Effector memory CD8-positive, alpha-beta T cell (primary cell): ENCODE measurements around the gene NUBP1.
A peak's percentile ranks its signal among the peaks of the same experiment; 100 is the strongest.
"Not testable (repeated sequence)": the region's sequence is repeated elsewhere in the genome, so short reads cannot be mapped to it uniquely, and the experiment has no call there.

Source experiments
- ATAC-seq: fragments of 150-1000 bp; cut with Tn5 transposase; replicated peaks from 2 replicates; pipeline ENCODE4 v1.10.0; 2021; ENCODE audit warnings: mild to moderate bottlenecking, moderate library complexity
- DNase-seq, 3 experiments: peaks; one replicate each; pipeline ENCODE4 v3.0.0; 2021
- H3K27ac Mint-ChIP-seq, 2 donors: one replicate each; pipeline ENCODE4 v1.8.0; 2022; ENCODE audit warnings: mild to moderate bottlenecking in 2 of 2, mixed read lengths in 2 of 2, moderate library complexity in 2 of 2
- H3K27me3 Mint-ChIP-seq, 2 donors: one replicate each; pipeline ENCODE4 v1.8.0; 2022; ENCODE audit warnings: mixed read lengths in 2 of 2
- H3K36me3 Mint-ChIP-seq: one replicate; pipeline ENCODE4 v1.8.0; 2022; ENCODE audit warnings: mild to moderate bottlenecking, moderate library complexity, mixed read lengths; ENCODE audit not compliant: insufficient read depth
- H3K4me1 Mint-ChIP-seq, 2 donors: one replicate each; pipeline ENCODE4 v1.8.0; 2022; ENCODE audit warnings: low read depth in 2 of 2, mixed read lengths in 2 of 2
- H3K4me3 Mint-ChIP-seq, 2 donors: one replicate each; pipeline ENCODE4 v1.8.0; 2022; ENCODE audit warnings: mild to moderate bottlenecking in 2 of 2, mixed read lengths in 2 of 2, moderate library complexity in 2 of 2
- H3K9me3 Mint-ChIP-seq, 2 donors: one replicate each; pipeline ENCODE4 v1.8.0; 2022; ENCODE audit warnings: mixed read lengths in 2 of 2

NUBP1 gene

DNA sequence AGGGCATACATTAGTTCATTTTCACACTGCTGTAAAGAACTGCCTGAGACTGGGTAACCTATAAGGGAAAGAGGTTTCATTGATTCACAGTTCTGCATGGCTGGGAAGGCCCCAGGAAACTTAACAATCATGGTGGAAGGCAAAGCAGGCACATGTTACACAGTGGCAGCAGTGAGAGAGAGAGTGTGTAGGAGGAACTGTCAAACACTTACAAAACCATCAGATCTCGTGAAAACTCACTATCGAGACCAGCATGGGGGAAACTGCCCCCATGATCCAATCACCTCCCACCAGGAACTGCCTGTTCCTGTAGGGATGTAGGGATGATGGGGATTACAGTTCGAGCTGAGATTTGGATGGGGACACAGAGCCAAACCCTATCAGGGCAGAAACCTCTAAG lies 17.2 kb downstream of the NUBP1 start:
- no peaks in the 10 kb centered on the region for H3K9me3 Mint-ChIP-seq
- no peak overlapping the region for H3K4me3 Mint-ChIP-seq
- H3K27me3 Mint-ChIP-seq, result no peaks in the 10 kb centered on the region
- ATAC-seq (no peak), DNase-seq (no peak)
- H3K4me1 Mint-ChIP-seq, result peaks cover 19 to 26% of the 10 kb centered on the region in 2 donors
- peak overlapping the region in 1 of 2 donors; percentile 29 for H3K27ac Mint-ChIP-seq
- H3K36me3 Mint-ChIP-seq, result peaks cover 70% of the 10 kb centered on the region

GRCh38 chr16:10761373-10761772 lies 17.7 kb downstream of the NUBP1 start:
- H3K27ac Mint-ChIP-seq, result peak overlapping the region in 1 of 2 donors; percentile 29
- H3K9me3 Mint-ChIP-seq, result no peaks in the 10 kb centered on the region
- no peak for DNase-seq
- peaks cover 25 to 31% of the 10 kb centered on the region in 2 donors for H3K4me1 Mint-ChIP-seq
- peaks cover 65% of the 10 kb centered on the region for H3K36me3 Mint-ChIP-seq
- no peak overlapping the region for H3K4me3 Mint-ChIP-seq
- H3K27me3 Mint-ChIP-seq, result no peaks in the 10 kb centered on the region
- no peak for ATAC-seq

DNA sequence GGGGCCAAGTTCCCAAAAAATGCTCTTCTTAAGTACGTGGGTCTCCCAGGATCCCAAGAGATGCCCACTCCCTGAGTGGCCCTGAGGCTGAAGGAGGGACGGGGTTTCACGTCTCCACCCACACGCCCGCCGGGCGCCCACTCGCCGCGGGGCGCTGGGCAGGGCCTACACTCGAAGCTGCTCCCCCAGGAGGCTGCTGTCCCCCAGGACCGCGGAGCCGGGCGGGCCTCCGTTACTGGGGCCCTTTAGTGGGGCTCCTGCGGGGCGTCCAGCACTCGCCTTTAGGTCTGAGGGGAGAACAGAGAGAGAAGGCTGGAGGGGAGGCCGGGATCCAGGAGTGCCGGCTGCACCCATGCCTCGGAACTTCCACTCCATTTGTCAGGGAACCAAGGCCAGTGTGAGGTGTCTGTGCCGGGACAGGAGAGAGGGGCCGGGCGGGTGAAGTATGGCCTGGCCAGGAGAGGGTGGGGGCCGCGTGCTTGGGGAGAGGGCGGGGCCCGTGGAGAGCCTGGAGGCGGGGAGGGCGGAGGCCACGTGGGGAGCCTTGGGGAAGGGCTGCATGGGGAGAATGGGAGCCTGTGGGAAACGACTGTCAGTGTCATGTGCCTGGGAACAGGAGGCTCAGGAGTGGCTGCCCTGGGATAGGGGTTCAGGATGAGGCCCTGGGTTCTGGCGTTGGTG lies 18.8 kb downstream of the NUBP1 start:
- Mint-ChIP-seq H3K4me1 (peaks cover 27 to 36% of the 10 kb centered on the region in 2 donors), H3K36me3 (peaks cover 55% of the 10 kb centered on the region), H3K27ac (peak overlapping the region in 1 of 2 donors; percentile 12), H3K4me3 (peak overlapping the region in 1 of 2 donors; percentile 41), H3K9me3 (no peaks in the 10 kb centered on the region), H3K27me3 (no peaks in the 10 kb centered on the region)
- ATAC-seq (no peak), DNase-seq (no peak)

- H3K36me3 Mint-ChIP-seq, result peaks cover 50% of the 10 kb centered on the region
- H3K4me3 Mint-ChIP-seq, result peak overlapping the region in 1 of 2 donors; percentile 48
- ATAC-seq (no peak), DNase-seq (no peak)
- H3K4me1 Mint-ChIP-seq, result peaks cover 27 to 40% of the 10 kb centered on the region in 2 donors
- H3K27ac Mint-ChIP-seq, result peak overlapping the region in 1 of 2 donors; percentile 49
- H3K9me3 Mint-ChIP-seq, result no peaks in the 10 kb centered on the region
- no peaks in the 10 kb centered on the region for H3K27me3 Mint-ChIP-seq
Observed at GRCh38 chr16:10763456-10763855, 19.8 kb downstream of the NUBP1 start.

DNA sequence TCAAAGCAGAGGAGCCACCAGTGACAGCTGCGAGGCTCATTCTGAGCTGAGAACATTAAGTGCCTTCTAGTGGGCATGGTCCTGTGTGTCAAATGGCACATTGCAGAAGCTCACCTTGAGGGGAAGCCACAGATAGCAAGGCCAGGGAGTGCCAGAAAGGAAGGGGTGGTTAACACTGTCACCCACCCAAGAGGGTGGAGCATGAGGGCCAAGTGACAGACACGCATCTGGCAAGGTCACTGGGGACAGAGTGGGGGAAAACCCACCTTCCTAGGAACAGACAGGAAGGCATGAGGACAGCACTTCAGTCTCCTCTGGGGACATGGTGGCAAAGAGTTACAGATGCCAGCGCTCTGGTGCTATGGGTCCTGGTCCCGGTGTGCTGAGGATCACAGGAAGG lies 22.1 kb downstream of the NUBP1 start:
- peak overlapping the region; percentile 59 for H3K4me3 Mint-ChIP-seq
- H3K4me1 Mint-ChIP-seq, result peaks cover 28 to 38% of the 10 kb centered on the region in 2 donors
- peak; percentile 96 for ATAC-seq
- H3K9me3 Mint-ChIP-seq, result no peaks in the 10 kb centered on the region
- DNase-seq, result peak; percentile 47 to 60 (median 58)
- H3K27ac Mint-ChIP-seq, result peak overlapping the region; percentile 95 to 97
- peaks cover 28% of the 10 kb centered on the region for H3K36me3 Mint-ChIP-seq
- no peaks in the 10 kb centered on the region for H3K27me3 Mint-ChIP-seq

- H3K4me1 Mint-ChIP-seq, result peaks cover 33 to 42% of the 10 kb centered on the region in 2 donors
Observed at GRCh38 chr16:10767127-10767526, 23.5 kb downstream of the NUBP1 start.

DNA sequence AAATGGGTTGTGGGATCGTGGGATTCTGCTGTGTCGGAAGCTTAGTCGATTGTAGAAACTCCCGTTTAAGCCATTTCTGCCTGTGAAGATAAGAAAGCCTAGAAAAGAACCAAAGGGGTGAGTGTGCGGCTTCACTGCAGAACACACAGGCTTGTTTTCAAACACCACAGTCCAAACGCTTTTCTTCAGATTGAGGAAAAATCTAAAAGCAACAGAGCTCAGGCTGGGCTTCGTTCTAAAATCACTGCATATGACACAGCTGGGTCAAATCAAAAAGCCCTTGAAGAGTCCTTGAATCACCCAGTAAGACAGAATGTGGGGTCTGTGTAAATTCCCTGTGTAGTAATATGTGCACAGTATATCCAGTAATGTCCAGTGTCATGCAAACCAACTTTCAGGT lies 25.7 kb downstream of the NUBP1 start:
- Mint-ChIP-seq H3K4me1 (peaks cover 25 to 30% of the 10 kb centered on the region in 2 donors), H3K9me3 (no peaks in the 10 kb centered on the region), H3K27ac (no peak overlapping the region), H3K4me3 (no peak overlapping the region), H3K27me3 (no peaks in the 10 kb centered on the region), H3K36me3 (peaks cover 18% of the 10 kb centered on the region)
- ATAC-seq (no peak), DNase-seq (no peak)

More at GRCh38 chr16:10767127-10767526, 23.5 kb downstream of the NUBP1 start:
- DNase-seq, result no peak
- Mint-ChIP-seq H3K27me3 (no peaks in the 10 kb centered on the region), H3K27ac (peak overlapping the region; percentile 41 to 97), H3K36me3 (peaks cover 23% of the 10 kb centered on the region), H3K4me3 (no peak overlapping the region), H3K9me3 (no peaks in the 10 kb centered on the region)
- ATAC-seq, result no peak

DNA sequence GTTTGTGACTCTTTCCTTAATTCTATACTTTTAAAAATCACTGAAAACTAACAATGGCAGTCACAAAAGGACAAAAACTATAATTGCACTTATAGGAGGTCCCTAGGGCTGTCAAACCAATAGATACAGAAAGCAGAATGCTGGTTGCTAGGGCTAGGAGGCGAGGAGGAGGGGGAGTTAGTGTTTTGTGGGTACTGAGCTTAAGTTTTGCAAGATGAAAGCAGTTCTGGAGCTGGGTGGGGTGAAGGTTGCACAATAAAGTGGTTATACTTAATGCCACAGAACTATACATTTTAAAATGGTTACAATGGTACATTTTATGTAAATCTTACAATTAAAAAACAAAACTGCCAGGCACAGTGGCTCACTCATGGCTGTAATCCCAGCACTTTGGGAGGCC lies 27.3 kb downstream of the NUBP1 start:
- peak overlapping the region in 1 of 2 donors; percentile 56 for H3K4me3 Mint-ChIP-seq
- H3K27ac Mint-ChIP-seq, result peak overlapping the region; percentile 7 to 77
- no peaks in the 10 kb centered on the region for H3K27me3 Mint-ChIP-seq
- no peaks in the 10 kb centered on the region for H3K9me3 Mint-ChIP-seq
- peaks cover 13 to 22% of the 10 kb centered on the region in 2 donors for H3K4me1 Mint-ChIP-seq
- peaks cover 15% of the 10 kb centered on the region for H3K36me3 Mint-ChIP-seq
- ATAC-seq (peak; percentile 84), DNase-seq (peak in 2 of 3 experiments; percentile 13 to 14)

DNA sequence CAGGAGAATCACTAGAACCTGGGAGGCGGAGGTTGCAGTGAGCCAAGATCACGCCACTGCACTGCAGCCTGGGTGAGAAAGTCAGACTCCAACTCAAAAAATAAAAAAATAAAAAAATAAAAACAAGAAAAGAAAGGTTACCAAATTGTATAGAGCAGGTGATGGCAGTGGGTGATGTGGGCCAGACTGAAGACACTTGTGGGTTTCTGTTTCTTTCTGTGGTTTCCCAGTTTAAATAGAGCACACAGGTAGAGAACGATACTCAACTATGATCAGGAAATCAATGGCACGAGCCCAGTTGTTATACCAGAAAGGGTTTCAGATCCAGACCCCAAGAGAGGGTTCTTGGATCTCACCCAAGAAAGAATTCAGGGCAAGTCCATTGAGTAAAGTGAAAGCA lies 32.6 kb downstream of the NUBP1 start:
- Mint-ChIP-seq H3K4me3 (peak overlapping the region in 1 of 2 donors; percentile 40), H3K27me3 (peaks cover 0 to 6% of the 10 kb centered on the region in 2 donors), H3K36me3 (peaks cover 8% of the 10 kb centered on the region), H3K4me1 (peaks cover 7 to 8% of the 10 kb centered on the region in 2 donors), H3K27ac (peak overlapping the region in 1 of 2 donors; percentile 47), H3K9me3 (no peaks in the 10 kb centered on the region)
- ATAC-seq, result peak; percentile 99
- DNase-seq, result peak in 2 of 3 experiments; percentile 16 to 19

DNA sequence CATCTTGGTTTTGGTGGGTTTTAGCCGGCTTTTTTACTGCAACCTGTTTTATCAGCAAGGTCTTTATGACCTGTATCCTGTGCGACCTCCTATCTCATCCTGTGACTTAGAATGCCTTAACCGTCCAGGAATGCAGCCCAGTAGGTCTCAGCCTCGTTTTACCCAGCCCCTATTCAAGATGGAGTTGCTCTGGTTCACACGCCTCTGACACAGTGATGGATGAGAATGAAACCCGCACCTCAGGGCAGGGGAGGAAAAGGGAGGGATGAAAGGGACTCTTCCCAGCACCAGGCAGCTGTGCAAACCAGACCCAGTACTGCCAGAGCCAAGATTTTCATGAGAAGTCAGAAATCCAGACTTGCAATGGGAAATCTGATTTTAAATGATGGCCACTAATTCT lies 33.3 kb downstream of the NUBP1 start:
- H3K4me1 Mint-ChIP-seq, H3K36me3 Mint-ChIP-seq, ATAC-seq: not testable (repeated sequence)

GRCh38 chr16:10777356-10777755 lies 33.7 kb downstream of the NUBP1 start:
- Mint-ChIP-seq H3K27ac (no peak overlapping the region), H3K36me3 (peaks cover 4% of the 10 kb centered on the region), H3K9me3 (no peaks in the 10 kb centered on the region), H3K27me3 (peaks cover 0 to 6% of the 10 kb centered on the region in 2 donors), H3K4me3 (no peak overlapping the region), H3K4me1 (peaks cover 7 to 8% of the 10 kb centered on the region in 2 donors)
- DNase-seq, result no peak
- ATAC-seq, result no peak

More for the DNA sequence above, 33.3 kb downstream of the NUBP1 start:
- H3K9me3 Mint-ChIP-seq, H3K4me3 Mint-ChIP-seq, DNase-seq, H3K27me3 Mint-ChIP-seq, H3K27ac Mint-ChIP-seq: not testable (repeated sequence)

DNA sequence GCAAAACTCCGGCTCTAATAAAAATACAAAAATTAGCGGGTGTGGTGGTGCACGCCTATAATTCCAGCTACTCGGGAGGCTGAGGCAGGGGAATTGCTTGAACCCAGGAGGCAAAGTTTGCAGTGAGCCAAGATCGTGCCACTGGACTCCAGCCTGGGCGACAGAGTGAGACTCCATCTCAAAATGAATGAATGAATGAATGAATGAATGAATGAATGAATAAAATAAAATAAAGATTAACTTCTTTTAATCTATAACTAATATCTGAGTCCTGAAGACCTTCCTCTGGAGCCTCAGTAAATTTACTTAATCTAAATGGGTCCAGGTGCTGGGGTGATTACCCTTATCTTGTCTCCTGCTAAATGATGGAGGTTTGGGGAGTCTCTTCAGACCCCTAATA lies 36.3 kb downstream of the NUBP1 start:
- not testable (repeated sequence) for DNase-seq, H3K27me3 Mint-ChIP-seq, H3K36me3 Mint-ChIP-seq, ATAC-seq, H3K9me3 Mint-ChIP-seq, H3K27ac Mint-ChIP-seq, H3K4me3 Mint-ChIP-seq, H3K4me1 Mint-ChIP-seq

- no peak overlapping the region for H3K4me3 Mint-ChIP-seq
- DNase-seq (no peak), ATAC-seq (no peak)
- peaks cover 5 to 7% of the 10 kb centered on the region in 2 donors for H3K4me1 Mint-ChIP-seq
- no peaks in the 10 kb centered on the region for H3K9me3 Mint-ChIP-seq
- H3K27me3 Mint-ChIP-seq, result peaks cover 0 to 6% of the 10 kb centered on the region in 2 donors
- H3K27ac Mint-ChIP-seq, result no peak overlapping the region
- H3K36me3 Mint-ChIP-seq, result peaks cover 4% of the 10 kb centered on the region
Observed at GRCh38 chr16:10780628-10781027, 37.0 kb downstream of the NUBP1 start.

- no peak for ATAC-seq
Observed at GRCh38 chr16:10782628-10783027, 39.0 kb downstream of the NUBP1 start.

More at GRCh38 chr16:10782628-10783027, 39.0 kb downstream of the NUBP1 start:
- Mint-ChIP-seq H3K36me3 (no peaks in the 10 kb centered on the region), H3K9me3 (no peaks in the 10 kb centered on the region), H3K27ac (peak overlapping the region in 1 of 2 donors; percentile 6), H3K4me1 (no peaks in the 10 kb centered on the region), H3K27me3 (peaks cover 0 to 6% of the 10 kb centered on the region in 2 donors), H3K4me3 (no peak overlapping the region)
- no peak for DNase-seq
